Measurements from ENCODE around the gene NACC2. TPM values are rescaled to one million over a fixed set of nuclear protein-coding genes. Genes with fewer than 3 reads are reported as not detected.

The NACC2 gene
- total RNA-seq, 4 donors from 2014 or later, result 93.8 to 192 (median 142) TPM

DNA sequence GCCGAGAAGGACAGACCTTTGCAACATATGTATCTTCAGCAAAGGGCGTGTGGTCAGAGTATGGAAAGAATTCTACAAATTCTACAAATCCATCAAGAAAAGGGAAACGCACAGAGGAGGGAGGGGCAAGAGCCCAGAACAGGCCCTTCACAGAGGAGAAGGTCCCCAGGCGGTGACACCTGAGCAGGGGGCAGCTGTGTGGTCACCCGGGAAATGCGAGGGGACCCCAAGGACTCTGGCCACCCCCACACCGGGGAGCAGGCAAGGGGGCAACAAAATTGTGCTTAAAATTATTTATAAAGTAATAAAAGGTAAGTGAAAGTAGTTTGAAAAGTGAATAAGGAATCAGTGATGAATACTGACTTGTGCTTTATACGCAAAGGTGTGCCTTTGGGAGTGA lies 17.6 kb downstream of the NACC2 start:
- WGBS, result 77% methylated on average over 8 of the region's 8 CpGs
- peaks cover 0 to 19% (median 7%) of the 10 kb centered on the region in 4 donors for H3K36me3 ChIP-seq
- H3K4me1 ChIP-seq, result peaks cover 42 to 92% (median 86%) of the 10 kb centered on the region in 4 donors
- DNase-seq (ENCODE audit: extremely low spot score), result no peak
- no peak overlapping the region for H3K4me3 ChIP-seq
- intact Hi-C loops (cut with DNase I), result no loop called here
- peak overlapping the region; percentile 63 to 81 (median 74) for H3K27ac ChIP-seq (replicated peaks in 1 of 4)
- TF ChIP-seq, protein P1, sequence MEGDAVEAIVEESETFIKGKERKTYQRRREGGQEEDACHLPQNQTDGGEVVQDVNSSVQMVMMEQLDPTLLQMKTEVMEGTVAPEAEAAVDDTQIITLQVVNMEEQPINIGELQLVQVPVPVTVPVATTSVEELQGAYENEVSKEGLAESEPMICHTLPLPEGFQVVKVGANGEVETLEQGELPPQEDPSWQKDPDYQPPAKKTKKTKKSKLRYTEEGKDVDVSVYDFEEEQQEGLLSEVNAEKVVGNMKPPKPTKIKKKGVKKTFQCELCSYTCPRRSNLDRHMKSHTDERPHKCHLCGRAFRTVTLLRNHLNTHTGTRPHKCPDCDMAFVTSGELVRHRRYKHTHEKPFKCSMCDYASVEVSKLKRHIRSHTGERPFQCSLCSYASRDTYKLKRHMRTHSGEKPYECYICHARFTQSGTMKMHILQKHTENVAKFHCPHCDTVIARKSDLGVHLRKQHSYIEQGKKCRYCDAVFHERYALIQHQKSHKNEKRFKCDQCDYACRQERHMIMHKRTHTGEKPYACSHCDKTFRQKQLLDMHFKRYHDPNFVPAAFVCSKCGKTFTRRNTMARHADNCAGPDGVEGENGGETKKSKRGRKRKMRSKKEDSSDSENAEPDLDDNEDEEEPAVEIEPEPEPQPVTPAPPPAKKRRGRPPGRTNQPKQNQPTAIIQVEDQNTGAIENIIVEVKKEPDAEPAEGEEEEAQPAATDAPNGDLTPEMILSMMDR (IDR thresholded peaks at IDR 0.05), result no peak
- TF ChIP-seq POLR2A (IDR thresholded peaks at IDR 0.05; ENCODE audit: low read depth) (no peak), POLR2AphosphoS5 (IDR thresholded peaks at IDR 0.05) (no peak), EP300 (IDR thresholded peaks at IDR 0.05) (no peak)
- H3K27me3 ChIP-seq, result no peaks in the 10 kb centered on the region
- no peaks in the 10 kb centered on the region for H3K9me3 ChIP-seq

DNA sequence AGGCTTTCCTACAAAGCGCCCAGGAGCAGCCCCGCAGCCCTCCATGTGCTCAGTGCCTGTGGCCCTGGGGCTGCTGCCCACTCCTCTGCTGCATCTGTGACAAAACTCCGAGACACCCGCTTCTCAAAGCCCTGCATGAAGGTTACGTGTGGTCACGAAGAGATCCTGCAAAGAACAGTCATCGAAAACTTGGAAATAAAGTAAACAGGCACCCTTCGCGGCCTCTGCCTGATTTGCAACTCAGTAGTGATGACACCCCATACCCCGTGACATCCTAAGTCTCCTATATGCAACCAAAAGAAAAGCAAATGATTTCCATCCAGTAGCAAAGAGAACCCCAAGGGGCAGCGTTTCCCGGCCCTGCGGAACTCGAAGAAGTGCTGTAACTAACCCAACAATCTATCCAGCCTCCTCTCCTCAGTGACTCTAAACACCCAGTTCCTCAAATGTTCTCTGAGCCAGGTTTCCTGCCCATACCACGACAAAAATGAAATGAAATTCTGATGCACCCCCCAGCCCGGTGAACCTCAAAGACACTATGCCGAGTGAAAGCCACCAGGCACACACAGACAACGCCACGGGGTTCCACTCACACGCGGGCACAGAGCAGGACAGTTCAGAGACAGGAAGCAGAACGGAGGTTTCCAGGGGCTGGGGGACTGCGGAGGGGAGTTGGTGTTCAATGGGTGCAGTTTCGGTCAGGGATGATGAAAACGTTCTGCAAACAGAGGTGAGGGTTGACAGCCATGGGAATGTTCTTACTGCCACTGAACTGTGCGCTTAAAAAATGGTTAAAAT lies 19.0 kb downstream of the NACC2 start:
- no peaks in the 10 kb centered on the region for H3K27me3 ChIP-seq
- intact Hi-C loops (cut with DNase I), result no loop called here
- H3K4me1 ChIP-seq, result peaks cover 28 to 82% (median 72%) of the 10 kb centered on the region in 4 donors
- H3K36me3 ChIP-seq, result peaks cover 0 to 19% (median 7%) of the 10 kb centered on the region in 4 donors
- no peak for DNase-seq (ENCODE audit: extremely low spot score)
- peak overlapping the region in 3 of 4 donors; percentile 11 to 66 (median 42) for H3K27ac ChIP-seq (replicated peaks in 1 of 4)
- 58% methylated on average over 26 of the region's 26 CpGs for WGBS
- TF ChIP-seq POLR2A (IDR thresholded peaks at IDR 0.05; ENCODE audit: low read depth) (no peak), EP300 (IDR thresholded peaks at IDR 0.05) (no peak), POLR2AphosphoS5 (IDR thresholded peaks at IDR 0.05) (no peak)
- TF ChIP-seq, protein P1 (IDR thresholded peaks at IDR 0.05), result no peak
- H3K9me3 ChIP-seq, result no peaks in the 10 kb centered on the region
- no peak overlapping the region for H3K4me3 ChIP-seq

DNA sequence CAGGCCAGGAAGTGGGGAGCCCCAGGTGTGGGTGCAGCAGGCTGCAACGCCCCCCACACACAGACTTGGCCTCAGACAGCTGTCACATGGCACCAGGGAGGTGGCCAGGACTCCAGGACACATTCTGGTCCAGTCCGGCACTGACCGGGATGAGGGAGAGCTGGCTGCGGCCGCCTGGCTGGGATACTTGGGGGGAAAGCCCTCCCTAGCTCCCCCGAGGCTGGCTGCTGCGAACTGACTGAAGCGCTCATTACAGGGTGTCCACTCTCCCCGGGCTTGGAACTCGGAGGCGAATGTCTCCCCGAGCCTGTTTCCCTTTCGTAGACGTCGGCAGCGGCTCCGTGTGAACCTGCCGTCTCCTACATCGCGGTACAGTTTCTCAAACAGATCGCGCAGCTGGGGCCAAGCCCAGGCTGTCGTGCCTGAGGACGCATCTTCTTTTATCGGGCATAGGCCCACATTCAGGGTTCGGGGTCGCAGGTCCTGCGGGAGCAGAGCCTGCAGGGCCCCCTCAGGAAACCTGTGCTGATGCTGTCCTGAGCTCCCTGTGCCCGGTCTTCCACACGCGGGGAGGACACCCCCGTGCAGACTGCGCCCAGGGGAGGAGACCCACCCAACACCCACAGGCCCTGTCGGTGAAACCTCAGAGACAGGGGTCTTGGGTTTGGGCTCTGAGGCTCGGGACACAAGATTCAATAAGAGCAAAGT lies 19.8 kb downstream of the NACC2 start:
- WGBS, result 77% methylated on average over 21 of the region's 35 CpGs
- intact Hi-C loops (cut with DNase I), result no loop called here
- H3K4me1 ChIP-seq, result peaks cover 20 to 74% (median 64%) of the 10 kb centered on the region in 4 donors
- TF ChIP-seq POLR2A (IDR thresholded peaks at IDR 0.05; ENCODE audit: low read depth), result no peak
- TF ChIP-seq, protein P1 (IDR thresholded peaks at IDR 0.05), result no peak
- no peak for TF ChIP-seq EP300 (IDR thresholded peaks at IDR 0.05)
- no peak for TF ChIP-seq POLR2AphosphoS5 (IDR thresholded peaks at IDR 0.05)
- no peak for DNase-seq (ENCODE audit: extremely low spot score)
- H3K36me3 ChIP-seq, result peaks cover 0 to 19% (median 7%) of the 10 kb centered on the region in 4 donors
- no peaks in the 10 kb centered on the region for H3K27me3 ChIP-seq
- H3K27ac ChIP-seq (replicated peaks in 1 of 4), result peak overlapping the region in 3 of 4 donors; percentile 11 to 66 (median 42)
- no peak overlapping the region for H3K4me3 ChIP-seq
- H3K9me3 ChIP-seq, result no peaks in the 10 kb centered on the region

DNA sequence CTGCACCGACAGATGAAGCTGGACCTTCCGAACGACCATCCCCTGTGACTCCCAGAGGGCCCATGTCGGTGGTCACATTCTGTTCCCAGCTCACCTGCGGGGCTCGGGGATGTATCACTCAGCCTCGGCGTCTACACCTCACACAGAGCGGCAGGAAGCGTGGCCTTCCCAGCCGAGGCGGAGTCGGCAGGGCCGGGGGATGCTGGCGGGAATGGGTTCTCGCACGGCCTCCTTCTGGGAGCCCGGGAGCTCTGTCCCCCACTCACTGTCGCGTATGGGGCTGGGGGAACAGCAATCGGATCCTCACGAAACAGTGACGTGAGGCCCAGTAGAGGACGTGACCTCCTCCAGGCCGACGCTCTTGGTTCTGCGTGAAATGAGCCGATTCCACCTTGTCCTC lies 20.4 kb downstream of the NACC2 start:
- Histone ChIP-seq H3K4me1 (peaks cover 15 to 68% (median 60%) of the 10 kb centered on the region in 4 donors), H3K4me3 (no peak overlapping the region), H3K36me3 (peaks cover 0 to 19% (median 7%) of the 10 kb centered on the region in 4 donors), H3K27ac (replicated peaks in 1 of 4) (peak overlapping the region in 3 of 4 donors; percentile 11 to 66 (median 42)), H3K9me3 (no peaks in the 10 kb centered on the region), H3K27me3 (no peaks in the 10 kb centered on the region)
- TF ChIP-seq POLR2AphosphoS5 (IDR thresholded peaks at IDR 0.05) (no peak), EP300 (IDR thresholded peaks at IDR 0.05) (no peak), POLR2A (IDR thresholded peaks at IDR 0.05; ENCODE audit: low read depth) (no peak)
- TF ChIP-seq, protein P1 (IDR thresholded peaks at IDR 0.05), result no peak
- DNase-seq (ENCODE audit: extremely low spot score), result no peak
- intact Hi-C loops (cut with DNase I), result no loop called here
- WGBS, result 87% methylated on average over 28 of the region's 28 CpGs

All from esophagus muscularis mucosa (tissue), 4 donors.